SK-N-SH treated with all-trans-retinoic acid at 6 μM for 48 hours (cell line): Measurements from ENCODE around the gene CDK18.

Source experiments
- ATAC-seq: fragments of 200-7000 bp; cut with Tn5 transposase; 3 replicates; pipeline ENCODE4 v1.9.1; 2020; ENCODE audit warnings: mild to moderate bottlenecking, moderate library complexity
- ARNTL ChIP-seq: fragments of 450-650 bp; formaldehyde crosslinking; IDR thresholded peaks from 2 replicates; pipeline ENCODE4 v1.5.0; 2020; ENCODE audit warnings: low read depth, mild to moderate bottlenecking, moderate library complexity, borderline replicate concordance
- BACH2 ChIP-seq: fragments of 250-450 bp; sonication (Bioruptor Pico); IDR thresholded peaks from 2 replicates; pipeline ENCODE4 v1.9.0; 2021; ENCODE audit warnings: mild to moderate bottlenecking, borderline replicate concordance
- ESRRG ChIP-seq: fragments of 250-450 bp; sonication (Bioruptor Pico); IDR thresholded peaks from 2 replicates; pipeline ENCODE4 v1.6.1; 2021; ENCODE audit warnings: mild to moderate bottlenecking
- GLIS3 ChIP-seq: fragments of 250-450 bp; sonication (Bioruptor Pico); IDR thresholded peaks from 2 replicates; pipeline ENCODE4 v1.5.0; 2020; ENCODE audit warnings: mild to moderate bottlenecking, moderate library complexity
- ISL1 ChIP-seq: fragments of 250-450 bp; sonication (Bioruptor Pico); IDR thresholded peaks from 2 replicates; pipeline ENCODE4 v2.1.2; 2022; ENCODE audit warnings: mild to moderate bottlenecking, moderate library complexity
- OSR1 ChIP-seq: fragments of 250-450 bp; sonication (Bioruptor Pico); IDR thresholded peaks from 2 replicates; pipeline ENCODE4 v1.8.0; 2022; ENCODE audit warnings: moderate library complexity, mild to moderate bottlenecking, inconsistent platforms
- SNAI2 ChIP-seq: fragments of 250-450 bp; sonication (Bioruptor Pico); IDR thresholded peaks from 2 replicates; pipeline ENCODE4 v1.5.0; 2020; ENCODE audit warnings: mild to moderate bottlenecking, moderate library complexity
- TOX ChIP-seq: fragments of 250-450 bp; sonication (Bioruptor Pico); IDR thresholded peaks from 2 replicates; pipeline ENCODE4 v1.8.0; 2021; ENCODE audit warnings: mild to moderate bottlenecking, moderate library complexity, borderline replicate concordance
- ZC3H10 ChIP-seq: fragments of 250-450 bp; sonication (Bioruptor Pico); IDR thresholded peaks from 2 replicates; pipeline ENCODE4 v1.5.1; 2021; ENCODE audit warnings: mild to moderate bottlenecking, moderate library complexity
- ZFP30 ChIP-seq: fragments of 450-650 bp; formaldehyde crosslinking; IDR thresholded peaks from 2 replicates; pipeline ENCODE4 v1.5.0; 2022; ENCODE audit warnings: mild to moderate bottlenecking, moderate library complexity
- ZNF70 ChIP-seq: fragments of 450-650 bp; formaldehyde crosslinking; IDR thresholded peaks from 2 replicates; pipeline ENCODE4 v1.5.0; 2020; ENCODE audit warnings: mild to moderate bottlenecking, moderate library complexity
- TF ChIP-seq, protein P1 (sequence below): fragments of 250-450 bp; sonication (Bioruptor Pico); IDR thresholded peaks from 2 replicates; pipeline ENCODE4 v1.5.1; 2020; ENCODE audit warnings: low read depth, mild to moderate bottlenecking, moderate library complexity
- TF ChIP-seq, protein P2 (sequence below): fragments of 250-450 bp; sonication (Bioruptor Pico); IDR thresholded peaks from 2 replicates; pipeline ENCODE4 v1.8.0; 2021; ENCODE audit warnings: low read depth, mild to moderate bottlenecking, moderate library complexity, borderline replicate concordance
- TF ChIP-seq, protein P3 (sequence below): fragments of 250-450 bp; sonication (Bioruptor Pico); IDR thresholded peaks from 2 replicates; pipeline ENCODE4 v1.8.0; 2020; ENCODE audit warnings: mild to moderate bottlenecking, moderate library complexity, borderline replicate concordance
- TF ChIP-seq, protein P4 (sequence below): fragments of 250-450 bp; sonication (Bioruptor Pico); IDR thresholded peaks from 2 replicates; pipeline ENCODE4 v1.5.0; 2020; ENCODE audit warnings: mild to moderate bottlenecking, moderate library complexity
- TF ChIP-seq, protein P5 (sequence below): fragments of 250-450 bp; sonication (Bioruptor Pico); IDR thresholded peaks from 2 replicates; pipeline ENCODE4 v1.5.1; 2021; ENCODE audit warnings: mild to moderate bottlenecking, moderate library complexity

CDK18 gene

DNA sequence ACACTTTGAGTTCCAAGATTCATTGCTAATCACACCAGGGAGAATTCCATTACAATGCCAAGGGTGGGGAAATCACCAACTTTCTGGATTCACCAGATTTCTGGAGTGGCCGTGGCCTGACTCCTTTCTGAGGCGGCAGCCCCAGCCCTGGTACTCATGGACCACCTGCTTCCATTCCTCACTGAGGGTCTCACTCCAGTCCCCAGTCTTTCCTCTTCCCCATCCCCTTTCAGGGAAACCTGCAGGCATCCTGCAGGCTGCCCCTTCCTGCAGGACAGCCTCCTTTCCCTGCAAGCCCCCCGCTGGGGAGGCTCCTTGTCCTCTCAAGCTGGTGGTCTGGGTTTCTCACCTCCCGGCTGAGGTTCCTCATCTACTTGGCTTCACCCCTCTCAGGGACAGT lies 12.7 kb upstream of the CDK18 start (continued):
- TF ChIP-seq, protein P1, sequence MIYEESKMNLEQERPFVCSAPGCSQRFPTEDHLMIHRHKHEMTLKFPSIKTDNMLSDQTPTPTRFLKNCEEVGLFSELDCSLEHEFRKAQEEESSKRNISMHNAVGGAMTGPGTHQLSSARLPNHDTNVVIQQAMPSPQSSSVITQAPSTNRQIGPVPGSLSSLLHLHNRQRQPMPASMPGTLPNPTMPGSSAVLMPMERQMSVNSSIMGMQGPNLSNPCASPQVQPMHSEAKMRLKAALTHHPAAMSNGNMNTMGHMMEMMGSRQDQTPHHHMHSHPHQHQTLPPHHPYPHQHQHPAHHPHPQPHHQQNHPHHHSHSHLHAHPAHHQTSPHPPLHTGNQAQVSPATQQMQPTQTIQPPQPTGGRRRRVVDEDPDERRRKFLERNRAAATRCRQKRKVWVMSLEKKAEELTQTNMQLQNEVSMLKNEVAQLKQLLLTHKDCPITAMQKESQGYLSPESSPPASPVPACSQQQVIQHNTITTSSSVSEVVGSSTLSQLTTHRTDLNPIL, result no peak
- TF ChIP-seq, protein P2, sequence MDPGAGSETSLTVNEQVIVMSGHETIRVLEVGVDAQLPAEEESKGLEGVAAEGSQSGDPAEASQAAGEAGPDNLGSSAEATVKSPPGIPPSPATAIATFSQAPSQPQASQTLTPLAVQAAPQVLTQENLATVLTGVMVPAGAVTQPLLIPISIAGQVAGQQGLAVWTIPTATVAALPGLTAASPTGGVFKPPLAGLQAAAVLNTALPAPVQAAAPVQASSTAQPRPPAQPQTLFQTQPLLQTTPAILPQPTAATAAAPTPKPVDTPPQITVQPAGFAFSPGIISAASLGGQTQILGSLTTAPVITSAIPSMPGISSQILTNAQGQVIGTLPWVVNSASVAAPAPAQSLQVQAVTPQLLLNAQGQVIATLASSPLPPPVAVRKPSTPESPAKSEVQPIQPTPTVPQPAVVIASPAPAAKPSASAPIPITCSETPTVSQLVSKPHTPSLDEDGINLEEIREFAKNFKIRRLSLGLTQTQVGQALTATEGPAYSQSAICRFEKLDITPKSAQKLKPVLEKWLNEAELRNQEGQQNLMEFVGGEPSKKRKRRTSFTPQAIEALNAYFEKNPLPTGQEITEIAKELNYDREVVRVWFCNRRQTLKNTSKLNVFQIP (CRISPR knock-in tag), result no peak
- TF ChIP-seq, protein P3, sequence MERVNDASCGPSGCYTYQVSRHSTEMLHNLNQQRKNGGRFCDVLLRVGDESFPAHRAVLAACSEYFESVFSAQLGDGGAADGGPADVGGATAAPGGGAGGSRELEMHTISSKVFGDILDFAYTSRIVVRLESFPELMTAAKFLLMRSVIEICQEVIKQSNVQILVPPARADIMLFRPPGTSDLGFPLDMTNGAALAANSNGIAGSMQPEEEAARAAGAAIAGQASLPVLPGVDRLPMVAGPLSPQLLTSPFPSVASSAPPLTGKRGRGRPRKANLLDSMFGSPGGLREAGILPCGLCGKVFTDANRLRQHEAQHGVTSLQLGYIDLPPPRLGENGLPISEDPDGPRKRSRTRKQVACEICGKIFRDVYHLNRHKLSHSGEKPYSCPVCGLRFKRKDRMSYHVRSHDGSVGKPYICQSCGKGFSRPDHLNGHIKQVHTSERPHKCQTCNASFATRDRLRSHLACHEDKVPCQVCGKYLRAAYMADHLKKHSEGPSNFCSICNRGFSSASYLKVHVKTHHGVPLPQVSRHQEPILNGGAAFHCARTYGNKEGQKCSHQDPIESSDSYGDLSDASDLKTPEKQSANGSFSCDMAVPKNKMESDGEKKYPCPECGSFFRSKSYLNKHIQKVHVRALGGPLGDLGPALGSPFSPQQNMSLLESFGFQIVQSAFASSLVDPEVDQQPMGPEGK, result no peak
- no peak for TF ChIP-seq OSR1 (CRISPR knock-in tag)
- no peak for TF ChIP-seq BACH2
- TF ChIP-seq ESRRG (CRISPR knock-in tag), result no peak

DNA sequence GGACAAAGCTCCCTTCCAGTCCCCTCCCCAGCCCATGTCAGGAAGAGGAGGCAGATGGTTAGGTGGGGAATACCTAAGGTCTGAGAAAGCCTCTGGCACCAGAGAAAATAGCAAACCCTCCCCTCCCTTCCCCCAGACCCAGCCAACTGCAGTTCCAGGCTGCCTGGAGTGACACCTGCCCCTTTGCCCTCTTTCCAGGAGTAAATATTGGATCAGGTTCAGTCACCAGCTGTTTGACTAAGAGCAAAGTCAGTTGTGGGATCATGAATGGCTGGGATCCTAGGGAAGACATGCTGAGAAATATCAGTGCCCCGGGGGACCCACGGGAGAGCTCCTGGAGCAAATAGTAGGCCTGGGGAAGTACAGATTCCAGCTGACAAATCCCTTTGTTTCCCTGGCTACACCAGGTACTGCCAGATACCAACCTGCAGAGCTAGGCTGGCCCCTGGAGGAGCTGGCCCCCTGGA lies 12.2 kb upstream of the CDK18 start:
- TF ChIP-seq ZFP30 (CRISPR knock-in tag) (no peak), SNAI2 (no peak), ESRRG (CRISPR knock-in tag) (no peak)
- TF ChIP-seq, protein P4, sequence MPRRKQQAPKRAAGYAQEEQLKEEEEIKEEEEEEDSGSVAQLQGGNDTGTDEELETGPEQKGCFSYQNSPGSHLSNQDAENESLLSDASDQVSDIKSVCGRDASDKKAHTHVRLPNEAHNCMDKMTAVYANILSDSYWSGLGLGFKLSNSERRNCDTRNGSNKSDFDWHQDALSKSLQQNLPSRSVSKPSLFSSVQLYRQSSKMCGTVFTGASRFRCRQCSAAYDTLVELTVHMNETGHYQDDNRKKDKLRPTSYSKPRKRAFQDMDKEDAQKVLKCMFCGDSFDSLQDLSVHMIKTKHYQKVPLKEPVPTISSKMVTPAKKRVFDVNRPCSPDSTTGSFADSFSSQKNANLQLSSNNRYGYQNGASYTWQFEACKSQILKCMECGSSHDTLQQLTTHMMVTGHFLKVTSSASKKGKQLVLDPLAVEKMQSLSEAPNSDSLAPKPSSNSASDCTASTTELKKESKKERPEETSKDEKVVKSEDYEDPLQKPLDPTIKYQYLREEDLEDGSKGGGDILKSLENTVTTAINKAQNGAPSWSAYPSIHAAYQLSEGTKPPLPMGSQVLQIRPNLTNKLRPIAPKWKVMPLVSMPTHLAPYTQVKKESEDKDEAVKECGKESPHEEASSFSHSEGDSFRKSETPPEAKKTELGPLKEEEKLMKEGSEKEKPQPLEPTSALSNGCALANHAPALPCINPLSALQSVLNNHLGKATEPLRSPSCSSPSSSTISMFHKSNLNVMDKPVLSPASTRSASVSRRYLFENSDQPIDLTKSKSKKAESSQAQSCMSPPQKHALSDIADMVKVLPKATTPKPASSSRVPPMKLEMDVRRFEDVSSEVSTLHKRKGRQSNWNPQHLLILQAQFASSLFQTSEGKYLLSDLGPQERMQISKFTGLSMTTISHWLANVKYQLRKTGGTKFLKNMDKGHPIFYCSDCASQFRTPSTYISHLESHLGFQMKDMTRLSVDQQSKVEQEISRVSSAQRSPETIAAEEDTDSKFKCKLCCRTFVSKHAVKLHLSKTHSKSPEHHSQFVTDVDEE, result no peak
- ATAC-seq, result no peak

DNA sequence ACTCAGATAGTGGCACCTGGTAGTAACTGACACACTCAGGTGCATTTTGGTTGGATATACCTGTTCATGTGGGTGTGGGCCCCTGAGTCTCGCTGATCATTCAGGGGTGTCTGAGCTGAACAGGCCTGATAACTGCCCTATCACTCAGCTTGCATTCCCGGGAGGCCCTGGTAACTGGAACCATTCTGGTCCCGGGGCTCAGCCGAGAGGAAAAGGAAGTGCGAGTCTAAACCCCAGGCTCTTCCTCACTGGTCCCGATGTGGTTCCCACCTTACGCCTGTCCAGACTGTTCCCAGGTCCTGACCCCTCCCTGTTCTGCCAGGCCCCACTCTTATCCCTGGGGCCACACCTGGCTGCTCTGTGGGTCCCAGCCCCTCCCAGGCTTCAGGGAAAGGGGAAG lies 11.7 kb upstream of the CDK18 start:
- TF ChIP-seq, protein P2 (CRISPR knock-in tag), result no peak
- TF ChIP-seq OSR1 (CRISPR knock-in tag), result no peak
- no peak for TF ChIP-seq BACH2
- TF ChIP-seq, protein P3, result no peak
- no peak for TF ChIP-seq ISL1 (CRISPR knock-in tag)
- TF ChIP-seq, protein P5, sequence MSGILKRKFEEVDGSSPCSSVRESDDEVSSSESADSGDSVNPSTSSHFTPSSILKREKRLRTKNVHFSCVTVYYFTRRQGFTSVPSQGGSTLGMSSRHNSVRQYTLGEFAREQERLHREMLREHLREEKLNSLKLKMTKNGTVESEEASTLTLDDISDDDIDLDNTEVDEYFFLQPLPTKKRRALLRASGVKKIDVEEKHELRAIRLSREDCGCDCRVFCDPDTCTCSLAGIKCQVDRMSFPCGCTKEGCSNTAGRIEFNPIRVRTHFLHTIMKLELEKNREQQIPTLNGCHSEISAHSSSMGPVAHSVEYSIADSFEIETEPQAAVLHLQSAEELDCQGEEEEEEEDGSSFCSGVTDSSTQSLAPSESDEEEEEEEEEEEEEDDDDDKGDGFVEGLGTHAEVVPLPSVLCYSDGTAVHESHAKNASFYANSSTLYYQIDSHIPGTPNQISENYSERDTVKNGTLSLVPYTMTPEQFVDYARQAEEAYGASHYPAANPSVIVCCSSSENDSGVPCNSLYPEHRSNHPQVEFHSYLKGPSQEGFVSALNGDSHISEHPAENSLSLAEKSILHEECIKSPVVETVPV (CRISPR knock-in tag), result no peak
- TF ChIP-seq GLIS3 (CRISPR knock-in tag), result no peak
- ATAC-seq, result no peak; the same call in 1 of the 3 replicates

DNA sequence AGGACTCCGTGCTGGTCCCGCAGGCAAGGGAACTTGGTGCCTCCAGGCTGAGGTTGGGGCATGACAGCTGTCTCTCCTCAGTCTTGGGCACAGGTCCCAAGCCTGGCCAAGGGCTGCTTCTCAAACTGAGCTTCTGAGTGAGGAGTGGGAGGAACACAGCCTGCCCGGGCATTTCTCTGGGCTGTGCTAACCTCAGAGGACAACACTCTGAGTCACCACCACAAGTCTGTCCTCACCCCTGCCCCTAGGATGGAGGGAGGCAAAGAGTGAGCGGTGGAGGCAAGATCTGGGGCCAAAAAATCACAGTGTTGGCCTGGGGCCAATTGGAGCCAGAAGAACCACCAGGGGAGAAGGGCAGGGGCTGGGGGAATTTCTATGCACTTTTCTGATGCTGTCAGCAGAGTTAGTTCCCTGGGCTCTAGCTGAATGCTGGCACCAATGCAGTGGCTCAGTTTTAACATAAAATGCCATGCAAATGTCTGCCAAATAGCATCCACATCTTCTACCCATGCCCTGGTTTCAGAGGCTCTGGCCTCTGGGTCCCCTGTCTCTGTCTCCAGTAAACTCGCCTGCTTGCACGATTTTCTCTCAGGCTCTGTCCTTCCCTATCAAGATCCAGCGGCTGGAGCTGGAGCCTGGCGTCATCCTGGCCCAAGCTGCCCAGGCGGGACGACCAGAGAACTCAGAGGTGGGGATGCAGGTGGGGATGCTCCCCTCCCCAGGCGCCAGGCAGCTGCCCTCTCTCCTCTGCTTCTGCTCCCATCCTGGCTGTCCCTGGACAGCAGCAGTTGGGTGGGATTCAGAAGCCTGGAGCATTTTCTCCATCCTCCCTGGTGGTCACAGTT lies 11.0 kb upstream of the CDK18 start:
- peak; percentile 92 for ATAC-seq
- TF ChIP-seq ZC3H10 (no peak), ARNTL (CRISPR knock-in tag) (no peak), ZFP30 (CRISPR knock-in tag) (no peak), ESRRG (CRISPR knock-in tag) (no peak), OSR1 (CRISPR knock-in tag) (no peak), ZNF70 (no peak), TOX (CRISPR knock-in tag) (no peak)
- TF ChIP-seq, protein P4, result no peak
